Measurements from ENCODE around the gene DNAH1. TPM values are rescaled to one million over a fixed set of nuclear protein-coding genes. Genes with fewer than 3 reads are reported as not detected.
"Not testable (repeated sequence)": the region's sequence is repeated elsewhere in the genome, so short reads cannot be mapped to it uniquely, and the experiment has no call there.

The DNAH1 gene
- total RNA-seq, 1 donor from 2014 or later: 1.3 TPM

GRCh38 chr3:52331906-52332305 is 15.8 kb downstream of the DNAH1 start:
- no peak for DNase-seq (ENCODE audit: low read depth, low spot score)

- no peak for DNase-seq (ENCODE audit: low read depth, low spot score)
Observed at GRCh38 chr3:52333869-52334557, 17.9 kb downstream of the DNAH1 start.

GRCh38 chr3:52338131-52338530 is 22.0 kb downstream of the DNAH1 start:
- DNase-seq (ENCODE audit: low read depth, low spot score): not testable (repeated sequence)

GRCh38 chr3:52339612-52340011 is 23.5 kb downstream of the DNAH1 start:
- peak; percentile 60 for DNase-seq (ENCODE audit: low read depth, low spot score)

- no peak for DNase-seq (ENCODE audit: low read depth, low spot score)
Observed at GRCh38 chr3:52341123-52341522, 25.0 kb downstream of the DNAH1 start.

- no peak for DNase-seq (ENCODE audit: low read depth, low spot score)
Observed at GRCh38 chr3:52343946-52344600, 28.0 kb downstream of the DNAH1 start.

GRCh38 chr3:52345521-52346109 is 29.5 kb downstream of the DNAH1 start:
- no peak for DNase-seq (ENCODE audit: low read depth, low spot score)

GRCh38 chr3:52346623-52347530 is 30.8 kb downstream of the DNAH1 start:
- no peak for DNase-seq (ENCODE audit: low read depth, low spot score)

- no peak for DNase-seq (ENCODE audit: low read depth, low spot score)
Observed at GRCh38 chr3:52347716-52348635, 31.9 kb downstream of the DNAH1 start.

GRCh38 chr3:52349131-52349530 is 33.0 kb downstream of the DNAH1 start:
- no peak for DNase-seq (ENCODE audit: low read depth, low spot score)

- DNase-seq (ENCODE audit: low read depth, low spot score): no peak
Observed at GRCh38 chr3:52349611-52350395, 33.7 kb downstream of the DNAH1 start.

- DNase-seq (ENCODE audit: low read depth, low spot score): no peak
Observed at GRCh38 chr3:52350416-52350815, 34.3 kb downstream of the DNAH1 start.

- DNase-seq (ENCODE audit: low read depth, low spot score): no peak
Observed at GRCh38 chr3:52350981-52351761, 35.1 kb downstream of the DNAH1 start.

GRCh38 chr3:52351762-52352368 is 35.7 kb downstream of the DNAH1 start:
- no peak for DNase-seq (ENCODE audit: low read depth, low spot score)

- DNase-seq (ENCODE audit: low read depth, low spot score): no peak
Observed at GRCh38 chr3:52352566-52352965, 36.4 kb downstream of the DNAH1 start.

GRCh38 chr3:52353291-52353855 is 37.3 kb downstream of the DNAH1 start:
- no peak for DNase-seq (ENCODE audit: low read depth, low spot score)

- DNase-seq (ENCODE audit: low read depth, low spot score): no peak
Observed at GRCh38 chr3:52354676-52355075, 38.6 kb downstream of the DNAH1 start.

- DNase-seq (ENCODE audit: low read depth, low spot score): no peak
Observed at GRCh38 chr3:52355526-52355925, 39.4 kb downstream of the DNAH1 start.

Data from pulmonary artery endothelial cell (primary cell).